Left ventricle myocardium inferior (tissue), 1 donor: ENCODE data around the gene ROBO2. TPM values are rescaled to one million over a fixed set of nuclear protein-coding genes. Genes with fewer than 3 reads are reported as not detected.
A peak's percentile ranks its signal among the peaks of the same experiment; 100 is the strongest.

Source experiments
- DNase-seq: peaks from one replicate; pipeline ENCODE4 v3.0.0-alpha.2; 2020
- H3K27ac ChIP-seq: fragments of 200-600 bp; replicated peaks from 2 replicates; pipeline ENCODE4 v1.8.0; 2021
- H3K27me3 ChIP-seq: fragments of 200-600 bp; 2 replicates; pipeline ENCODE4 v1.8.0; 2021; ENCODE audit warnings: low read depth
- H3K36me3 ChIP-seq: fragments of 200-600 bp; 2 replicates; pipeline ENCODE4 v1.8.0; 2021
- H3K4me1 ChIP-seq: fragments of 200-600 bp; 2 replicates; pipeline ENCODE4 v1.8.0; 2021
- H3K4me3 ChIP-seq: fragments of 200-600 bp; 2 replicates; pipeline ENCODE4 v1.8.0; 2021; ENCODE audit warnings: mild to moderate bottlenecking, moderate library complexity
- H3K9me3 ChIP-seq: fragments of 200-600 bp; replicated peaks from 2 replicates; pipeline ENCODE4 v1.8.0; 2021
- intact Hi-C: fragments of 100-400 bp; cut with micrococcal nuclease; formaldehyde crosslinking; loops from one replicate; pipeline ENCODE4 v1.11.0; 2022
- total RNA-seq: library from RNA; stranded (reverse); fragmentation: NEBNext Ultra II Directional; extraction: Animal tissue kit (Norgen Biotek cat#: 25700); gene quantifications from one replicate; pipeline ENCODE4 v1.2.1, GENCODE V29; 2021
- TF ChIP-seq, protein P1 (sequence below): fragments of 200-600 bp; IDR thresholded peaks from 2 replicates; pipeline ENCODE4 v1.8.0; 2021; ENCODE audit warnings: antibody characterized with exemption, mild to moderate bottlenecking, borderline replicate concordance
- donor health status: DM: no; HTN: yes; CAD: no; lungs with severe emphysema.

The ROBO2 gene
- total RNA-seq, 1 donor from 2014 or later = 0.19 TPM

DNA sequence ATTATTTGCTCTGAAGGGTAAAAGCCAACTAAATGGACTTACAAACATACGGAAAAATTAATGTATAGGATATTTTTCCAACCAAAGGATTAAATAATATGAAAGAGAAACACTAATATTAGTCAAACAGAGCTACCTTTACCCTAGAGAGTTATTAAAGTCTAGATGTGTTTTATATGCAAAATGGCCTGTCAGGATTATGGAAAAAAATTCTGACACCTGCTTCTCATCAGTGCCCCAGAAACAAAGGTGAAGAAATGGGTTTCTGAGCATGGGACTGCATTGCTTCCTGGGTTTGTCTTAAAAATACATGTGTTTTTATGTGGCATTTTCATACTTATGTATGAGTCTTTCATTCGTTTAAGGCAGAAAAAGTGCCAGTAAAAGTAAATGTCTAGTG lies 148.3 kb downstream of the ROBO2 start:
- Histone ChIP-seq H3K4me3 (no peak overlapping the region), H3K27me3 (no peaks in the 10 kb centered on the region), H3K9me3 (no peaks in the 10 kb centered on the region), H3K27ac (no peak overlapping the region), H3K4me1 (peaks cover 12% of the 10 kb centered on the region), H3K36me3 (no peaks in the 10 kb centered on the region)
- TF ChIP-seq, protein P1, sequence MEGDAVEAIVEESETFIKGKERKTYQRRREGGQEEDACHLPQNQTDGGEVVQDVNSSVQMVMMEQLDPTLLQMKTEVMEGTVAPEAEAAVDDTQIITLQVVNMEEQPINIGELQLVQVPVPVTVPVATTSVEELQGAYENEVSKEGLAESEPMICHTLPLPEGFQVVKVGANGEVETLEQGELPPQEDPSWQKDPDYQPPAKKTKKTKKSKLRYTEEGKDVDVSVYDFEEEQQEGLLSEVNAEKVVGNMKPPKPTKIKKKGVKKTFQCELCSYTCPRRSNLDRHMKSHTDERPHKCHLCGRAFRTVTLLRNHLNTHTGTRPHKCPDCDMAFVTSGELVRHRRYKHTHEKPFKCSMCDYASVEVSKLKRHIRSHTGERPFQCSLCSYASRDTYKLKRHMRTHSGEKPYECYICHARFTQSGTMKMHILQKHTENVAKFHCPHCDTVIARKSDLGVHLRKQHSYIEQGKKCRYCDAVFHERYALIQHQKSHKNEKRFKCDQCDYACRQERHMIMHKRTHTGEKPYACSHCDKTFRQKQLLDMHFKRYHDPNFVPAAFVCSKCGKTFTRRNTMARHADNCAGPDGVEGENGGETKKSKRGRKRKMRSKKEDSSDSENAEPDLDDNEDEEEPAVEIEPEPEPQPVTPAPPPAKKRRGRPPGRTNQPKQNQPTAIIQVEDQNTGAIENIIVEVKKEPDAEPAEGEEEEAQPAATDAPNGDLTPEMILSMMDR = no peak
- intact Hi-C loops = no loop called here
- no peak for DNase-seq

- TF ChIP-seq, protein P1 = no peak
These were observed 149.4 kb downstream of the ROBO2 start for GRCh38 chr3:77189258-77189657.

DNA sequence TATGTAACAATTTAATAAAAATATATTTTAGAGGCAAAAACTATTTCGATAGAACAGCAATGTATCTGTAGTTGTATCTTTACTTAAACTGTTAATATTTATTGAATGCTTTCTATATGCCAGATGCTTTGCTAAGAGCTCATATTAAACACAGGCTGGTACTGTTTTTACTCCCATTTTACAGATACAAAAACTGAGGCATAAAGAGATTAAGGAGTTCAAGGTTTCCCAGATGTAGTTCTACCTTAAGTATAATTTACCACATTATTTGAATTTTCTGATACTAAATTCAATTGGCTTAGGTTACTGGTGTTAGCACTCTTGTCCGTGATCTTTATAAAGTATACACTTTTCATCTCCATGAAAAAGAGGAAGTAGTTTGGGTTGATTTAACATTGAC lies 149.8 kb downstream of the ROBO2 start:
- H3K9me3 ChIP-seq = no peaks in the 10 kb centered on the region
- peak overlapping the region; percentile 17 for H3K27ac ChIP-seq
- intact Hi-C loops = no loop called here
- H3K4me1 ChIP-seq = peaks cover 12% of the 10 kb centered on the region
- no peak overlapping the region for H3K4me3 ChIP-seq
- H3K27me3 ChIP-seq = no peaks in the 10 kb centered on the region
- TF ChIP-seq, protein P1 = no peak
- H3K36me3 ChIP-seq = no peaks in the 10 kb centered on the region
- DNase-seq = no peak

More at GRCh38 chr3:77189258-77189657, 149.4 kb downstream of the ROBO2 start:
- no peak overlapping the region for H3K4me3 ChIP-seq
- no peaks in the 10 kb centered on the region for H3K36me3 ChIP-seq
- DNase-seq = no peak
- peaks cover 12% of the 10 kb centered on the region for H3K4me1 ChIP-seq
- H3K9me3 ChIP-seq = no peaks in the 10 kb centered on the region
- intact Hi-C loops = no loop called here
- H3K27me3 ChIP-seq = no peaks in the 10 kb centered on the region
- no peak overlapping the region for H3K27ac ChIP-seq

- H3K4me3 ChIP-seq = no peak overlapping the region
- no peaks in the 10 kb centered on the region for H3K36me3 ChIP-seq
- H3K4me1 ChIP-seq = peaks cover 12% of the 10 kb centered on the region
- no peaks in the 10 kb centered on the region for H3K27me3 ChIP-seq
- no peaks in the 10 kb centered on the region for H3K9me3 ChIP-seq
- TF ChIP-seq, protein P1 = no peak
- intact Hi-C loops = no loop called here
- no peak for DNase-seq
- H3K27ac ChIP-seq = peak overlapping the region; percentile 17
These were observed 150.5 kb downstream of the ROBO2 start for GRCh38 chr3:77190374-77190773.

- Histone ChIP-seq H3K9me3 (no peaks in the 10 kb centered on the region), H3K27me3 (no peaks in the 10 kb centered on the region), H3K36me3 (no peaks in the 10 kb centered on the region), H3K4me3 (no peak overlapping the region), H3K27ac (no peak overlapping the region), H3K4me1 (peaks cover 12% of the 10 kb centered on the region)
- TF ChIP-seq, protein P1 = no peak
- DNase-seq = no peak
- intact Hi-C loops = no loop called here
These were observed 151.1 kb downstream of the ROBO2 start for GRCh38 chr3:77191014-77191413.

DNA sequence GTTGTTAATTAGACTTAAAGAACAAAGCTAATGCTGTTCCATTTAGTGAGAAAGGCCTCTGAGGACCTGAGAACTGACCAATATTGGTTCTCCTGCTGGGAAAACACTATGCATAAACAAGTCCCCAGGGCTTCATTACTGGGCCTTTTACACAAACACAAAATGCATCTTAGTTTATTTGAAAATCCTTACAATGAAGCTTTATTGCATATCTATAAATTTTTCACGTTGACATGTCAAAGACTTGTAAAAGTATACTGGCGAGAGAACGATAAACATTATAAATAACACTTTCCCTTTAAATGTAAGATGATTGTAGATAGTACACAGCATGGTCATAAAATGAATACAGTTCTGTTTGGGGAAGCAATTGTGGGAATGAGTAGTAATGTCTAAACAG lies 151.7 kb downstream of the ROBO2 start:
- no peak overlapping the region for H3K27ac ChIP-seq
- no peak overlapping the region for H3K4me3 ChIP-seq
- TF ChIP-seq, protein P1 = no peak
- intact Hi-C loops = no loop called here
- H3K9me3 ChIP-seq = no peaks in the 10 kb centered on the region
- no peak for DNase-seq
- H3K36me3 ChIP-seq = no peaks in the 10 kb centered on the region
- H3K27me3 ChIP-seq = no peaks in the 10 kb centered on the region
- peaks cover 7% of the 10 kb centered on the region for H3K4me1 ChIP-seq
